ENCODE measurements around the gene TNK1.

TNK1 gene

DNA sequence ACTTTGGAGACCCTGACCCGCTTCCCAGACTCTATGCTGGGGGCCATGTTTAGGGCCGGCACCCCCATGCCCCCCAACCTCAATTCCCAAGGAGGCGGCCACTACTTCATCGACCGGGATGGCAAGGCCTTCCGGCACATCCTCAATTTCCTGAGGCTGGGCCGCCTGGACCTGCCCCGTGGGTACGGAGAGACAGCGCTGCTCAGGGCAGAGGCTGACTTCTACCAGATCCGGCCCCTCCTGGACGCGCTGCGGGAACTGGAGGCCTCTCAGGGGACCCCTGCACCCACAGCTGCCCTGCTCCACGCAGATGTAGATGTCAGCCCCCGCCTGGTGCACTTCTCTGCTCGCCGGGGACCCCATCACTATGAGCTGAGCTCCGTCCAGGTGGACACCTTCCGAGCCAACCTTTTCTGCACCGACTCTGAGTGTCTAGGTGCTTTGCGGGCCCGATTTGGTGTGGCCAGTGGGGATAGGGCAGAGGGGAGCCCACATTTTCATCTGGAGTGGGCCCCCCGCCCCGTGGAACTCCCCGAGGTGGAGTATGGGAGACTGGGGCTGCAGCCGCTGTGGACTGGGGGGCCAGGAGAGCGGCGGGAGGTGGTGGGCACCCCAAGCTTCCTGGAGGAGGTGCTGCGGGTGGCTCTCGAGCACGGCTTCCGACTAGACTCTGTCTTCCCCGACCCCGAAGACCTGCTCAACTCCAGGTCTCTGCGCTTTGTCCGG is 27.8 kb upstream of the TNK1 start:
- TF ChIP-seq, protein P1, sequence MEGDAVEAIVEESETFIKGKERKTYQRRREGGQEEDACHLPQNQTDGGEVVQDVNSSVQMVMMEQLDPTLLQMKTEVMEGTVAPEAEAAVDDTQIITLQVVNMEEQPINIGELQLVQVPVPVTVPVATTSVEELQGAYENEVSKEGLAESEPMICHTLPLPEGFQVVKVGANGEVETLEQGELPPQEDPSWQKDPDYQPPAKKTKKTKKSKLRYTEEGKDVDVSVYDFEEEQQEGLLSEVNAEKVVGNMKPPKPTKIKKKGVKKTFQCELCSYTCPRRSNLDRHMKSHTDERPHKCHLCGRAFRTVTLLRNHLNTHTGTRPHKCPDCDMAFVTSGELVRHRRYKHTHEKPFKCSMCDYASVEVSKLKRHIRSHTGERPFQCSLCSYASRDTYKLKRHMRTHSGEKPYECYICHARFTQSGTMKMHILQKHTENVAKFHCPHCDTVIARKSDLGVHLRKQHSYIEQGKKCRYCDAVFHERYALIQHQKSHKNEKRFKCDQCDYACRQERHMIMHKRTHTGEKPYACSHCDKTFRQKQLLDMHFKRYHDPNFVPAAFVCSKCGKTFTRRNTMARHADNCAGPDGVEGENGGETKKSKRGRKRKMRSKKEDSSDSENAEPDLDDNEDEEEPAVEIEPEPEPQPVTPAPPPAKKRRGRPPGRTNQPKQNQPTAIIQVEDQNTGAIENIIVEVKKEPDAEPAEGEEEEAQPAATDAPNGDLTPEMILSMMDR (IDR thresholded peaks at IDR 0.05; ENCODE audit: insufficient read depth, low read length): no peak
- TF ChIP-seq SPI1 (IDR thresholded peaks at IDR 0.05; ENCODE audit: borderline replicate concordance, low read depth): no peak
- TF ChIP-seq, protein P2, sequence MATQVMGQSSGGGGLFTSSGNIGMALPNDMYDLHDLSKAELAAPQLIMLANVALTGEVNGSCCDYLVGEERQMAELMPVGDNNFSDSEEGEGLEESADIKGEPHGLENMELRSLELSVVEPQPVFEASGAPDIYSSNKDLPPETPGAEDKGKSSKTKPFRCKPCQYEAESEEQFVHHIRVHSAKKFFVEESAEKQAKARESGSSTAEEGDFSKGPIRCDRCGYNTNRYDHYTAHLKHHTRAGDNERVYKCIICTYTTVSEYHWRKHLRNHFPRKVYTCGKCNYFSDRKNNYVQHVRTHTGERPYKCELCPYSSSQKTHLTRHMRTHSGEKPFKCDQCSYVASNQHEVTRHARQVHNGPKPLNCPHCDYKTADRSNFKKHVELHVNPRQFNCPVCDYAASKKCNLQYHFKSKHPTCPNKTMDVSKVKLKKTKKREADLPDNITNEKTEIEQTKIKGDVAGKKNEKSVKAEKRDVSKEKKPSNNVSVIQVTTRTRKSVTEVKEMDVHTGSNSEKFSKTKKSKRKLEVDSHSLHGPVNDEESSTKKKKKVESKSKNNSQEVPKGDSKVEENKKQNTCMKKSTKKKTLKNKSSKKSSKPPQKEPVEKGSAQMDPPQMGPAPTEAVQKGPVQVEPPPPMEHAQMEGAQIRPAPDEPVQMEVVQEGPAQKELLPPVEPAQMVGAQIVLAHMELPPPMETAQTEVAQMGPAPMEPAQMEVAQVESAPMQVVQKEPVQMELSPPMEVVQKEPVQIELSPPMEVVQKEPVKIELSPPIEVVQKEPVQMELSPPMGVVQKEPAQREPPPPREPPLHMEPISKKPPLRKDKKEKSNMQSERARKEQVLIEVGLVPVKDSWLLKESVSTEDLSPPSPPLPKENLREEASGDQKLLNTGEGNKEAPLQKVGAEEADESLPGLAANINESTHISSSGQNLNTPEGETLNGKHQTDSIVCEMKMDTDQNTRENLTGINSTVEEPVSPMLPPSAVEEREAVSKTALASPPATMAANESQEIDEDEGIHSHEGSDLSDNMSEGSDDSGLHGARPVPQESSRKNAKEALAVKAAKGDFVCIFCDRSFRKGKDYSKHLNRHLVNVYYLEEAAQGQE (IDR thresholded peaks at IDR 0.05; ENCODE audit: insufficient replicate concordance, low read depth): no peak
- DNase-seq (ENCODE audit: low read depth in 1 of 2, low spot score in 1 of 2): no peak
- no peak overlapping the region for H3K4me3 ChIP-seq (replicated peaks; ENCODE audit: insufficient read depth, low read length)
- H3K27me3 ChIP-seq (ENCODE audit: insufficient read depth, poor library complexity, severe bottlenecking): no peaks in the 10 kb centered on the region
- no peak overlapping the region for H3K27ac ChIP-seq (replicated peaks)

DNA sequence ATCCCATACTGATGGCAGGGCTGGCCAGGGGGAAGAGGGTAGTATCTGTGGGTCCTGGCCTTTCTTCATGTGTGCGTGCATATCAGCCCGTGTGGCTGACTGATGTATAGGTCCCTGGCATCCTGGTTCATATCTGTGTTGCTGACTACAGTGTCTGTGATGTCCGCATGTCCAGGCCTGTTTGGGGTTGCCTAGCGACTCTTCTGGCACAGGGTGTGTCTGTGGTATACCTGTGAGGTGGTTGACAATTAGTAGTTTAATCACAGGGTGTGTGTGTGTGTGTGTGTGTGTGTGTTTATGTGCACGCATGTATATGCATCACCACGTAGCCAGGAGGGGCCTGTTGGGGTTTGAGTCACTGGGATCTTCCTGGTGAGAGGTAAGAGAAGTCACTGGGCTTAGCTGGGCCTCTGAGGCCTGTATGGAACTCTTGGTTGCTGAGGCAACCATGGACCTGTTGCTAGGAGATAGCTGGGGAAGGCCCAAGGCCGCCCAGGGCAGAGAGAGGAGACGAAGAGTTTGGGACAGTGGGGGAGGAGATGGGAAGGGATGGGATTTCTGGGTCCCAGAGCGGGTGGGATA is 26.5 kb upstream of the TNK1 start:
- Histone ChIP-seq H3K27ac (replicated peaks) (no peak overlapping the region), H3K27me3 (ENCODE audit: insufficient read depth, poor library complexity, severe bottlenecking) (no peaks in the 10 kb centered on the region), H3K4me3 (replicated peaks; ENCODE audit: insufficient read depth, low read length) (no peak overlapping the region)
- TF ChIP-seq GABPA (IDR thresholded peaks at IDR 0.05; ENCODE audit: low read depth) (no peak), POLR2AphosphoS5 (IDR thresholded peaks at IDR 0.05; ENCODE audit: low read depth) (no peak), SPI1 (IDR thresholded peaks at IDR 0.05; ENCODE audit: borderline replicate concordance, low read depth) (no peak)
- TF ChIP-seq, protein P2 (IDR thresholded peaks at IDR 0.05; ENCODE audit: insufficient replicate concordance, low read depth): no peak
- TF ChIP-seq, protein P1 (IDR thresholded peaks at IDR 0.05; ENCODE audit: insufficient read depth, low read length): no peak
- DNase-seq (ENCODE audit: low read depth in 1 of 2, low spot score in 1 of 2): no peak

DNA sequence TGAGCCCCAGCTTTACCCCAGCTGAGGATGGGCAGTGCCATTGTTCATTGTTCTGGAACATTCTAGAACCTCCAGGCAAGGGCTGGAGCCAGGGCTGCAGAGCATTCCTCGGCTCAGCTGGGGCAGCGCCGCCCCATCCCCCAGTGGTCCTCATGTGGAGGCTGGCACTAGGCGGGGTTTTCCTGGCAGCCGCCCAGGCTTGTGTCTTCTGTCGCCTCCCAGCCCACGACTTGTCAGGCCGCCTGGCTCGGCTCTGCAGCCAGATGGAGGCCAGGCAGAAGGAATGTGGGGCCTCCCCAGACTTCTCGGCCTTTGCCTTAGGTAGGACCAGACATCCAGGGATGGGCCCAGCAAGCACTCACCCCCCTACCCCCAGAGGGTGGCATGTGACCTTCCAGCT is 25.8 kb upstream of the TNK1 start, which contains the start of gene TMEM95:
TSS of gene TMEM95 (plus strand) at position 104 of the 400 bp plus-strand sequence. CDS start at position 153, 49 bp downstream.
- Histone ChIP-seq H3K27me3 (ENCODE audit: insufficient read depth, poor library complexity, severe bottlenecking) (no peaks in the 10 kb centered on the region), H3K4me3 (replicated peaks; ENCODE audit: insufficient read depth, low read length) (no peak within 1 kb of the TSS), H3K27ac (replicated peaks) (no peak within 1 kb of the TSS)
- TF ChIP-seq, protein P2 (IDR thresholded peaks at IDR 0.05; ENCODE audit: insufficient replicate concordance, low read depth): no peak
- TF ChIP-seq POLR2AphosphoS5 (IDR thresholded peaks at IDR 0.05; ENCODE audit: low read depth): no peak
- TF ChIP-seq, protein P1 (IDR thresholded peaks at IDR 0.05; ENCODE audit: insufficient read depth, low read length): no peak
- TF ChIP-seq SPI1 (IDR thresholded peaks at IDR 0.05; ENCODE audit: borderline replicate concordance, low read depth): no peak
- TF ChIP-seq GABPA (IDR thresholded peaks at IDR 0.05; ENCODE audit: low read depth): no peak
- no peak for DNase-seq (ENCODE audit: low read depth in 1 of 2, low spot score in 1 of 2)

All from HL-60 (cell line).